HG02981 (cell line): ENCODE measurements around the gene CYLC1.

Source experiments
- ATAC-seq: cut with Tn5 transposase; IDR thresholded peaks from one replicate; pipeline ENCODE4 v1.9.1; 2021; ENCODE audit warnings: mild to moderate bottlenecking, moderate library complexity; ENCODE audit not compliant: unreplicated experiment

The CYLC1 gene

GRCh38 chrX:83860846-83861245, at the start of gene CYLC1:
Gene CYLC1 (plus strand): TSS chrX:83861146. CDS start chrX:83861183, 37 bp downstream.
- ATAC-seq: no peak

- no peak for ATAC-seq
These were observed 41.6 kb upstream of the CYLC1 start for GRCh38 chrX:83819304-83819703.

DNA sequence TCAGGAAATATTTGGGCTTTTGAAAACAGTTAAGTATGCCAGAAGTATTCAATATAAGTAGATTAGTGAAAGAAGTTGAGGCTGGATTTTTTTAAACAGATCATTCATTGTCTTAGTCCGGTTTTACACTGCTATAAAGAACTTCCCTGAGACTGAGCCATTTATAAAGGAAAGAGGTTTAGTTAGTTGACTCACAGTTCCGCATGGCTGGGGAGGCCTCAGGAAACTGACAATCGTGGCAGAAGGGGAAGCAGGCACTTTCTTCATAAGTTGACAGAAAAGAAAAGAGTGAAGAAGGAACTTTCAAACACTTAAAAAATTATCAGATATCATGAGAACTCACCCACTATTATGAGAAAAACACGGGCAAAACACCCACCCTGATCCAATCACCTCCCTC, 31.1 kb upstream of the CYLC1 start:
- no peak for ATAC-seq

DNA sequence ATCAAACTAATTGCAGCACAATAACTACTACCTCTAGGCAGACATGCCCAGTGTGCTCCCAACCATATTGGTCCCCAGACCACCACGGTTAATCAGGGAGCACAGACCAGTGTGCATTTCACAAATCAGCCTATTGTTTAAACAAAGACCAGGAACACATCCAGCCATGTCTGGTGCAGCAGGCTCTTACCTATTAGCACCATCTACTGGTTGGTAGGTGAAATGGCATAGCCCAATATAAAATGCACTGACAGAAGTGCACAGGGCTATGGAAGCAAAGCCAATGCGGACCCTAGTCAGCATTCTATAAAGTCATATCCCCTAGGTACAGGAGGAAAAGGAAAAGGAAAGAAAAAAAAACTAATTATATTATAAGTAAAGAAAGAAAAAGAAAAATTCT, 15.5 kb upstream of the CYLC1 start:
- ATAC-seq: peak; percentile 97

DNA sequence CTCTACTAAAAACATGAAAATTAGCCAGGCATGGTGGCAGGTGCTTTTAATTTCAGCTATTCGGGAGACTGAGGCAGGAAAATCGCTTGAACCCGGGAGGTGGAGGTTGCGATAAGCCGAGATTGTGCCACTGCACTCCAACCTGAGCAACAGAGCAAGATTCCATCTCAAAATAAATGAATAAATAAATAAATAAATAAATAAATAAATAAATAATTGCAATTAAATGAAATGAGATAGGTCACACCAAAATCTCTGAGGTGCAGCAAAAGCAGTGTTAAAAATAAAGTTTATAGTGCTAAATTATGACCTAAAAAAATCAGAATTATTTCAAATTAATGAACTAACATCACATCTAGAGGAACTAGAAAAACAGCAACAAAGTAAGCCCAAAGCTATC, 13.6 kb upstream of the CYLC1 start:
- no peak for ATAC-seq

GRCh38 chrX:83888585-83888984, 27.6 kb downstream of the CYLC1 start:
- no peak for ATAC-seq

GRCh38 chrX:83892433-83892832, 31.5 kb downstream of the CYLC1 start:
- ATAC-seq: no peak

DNA sequence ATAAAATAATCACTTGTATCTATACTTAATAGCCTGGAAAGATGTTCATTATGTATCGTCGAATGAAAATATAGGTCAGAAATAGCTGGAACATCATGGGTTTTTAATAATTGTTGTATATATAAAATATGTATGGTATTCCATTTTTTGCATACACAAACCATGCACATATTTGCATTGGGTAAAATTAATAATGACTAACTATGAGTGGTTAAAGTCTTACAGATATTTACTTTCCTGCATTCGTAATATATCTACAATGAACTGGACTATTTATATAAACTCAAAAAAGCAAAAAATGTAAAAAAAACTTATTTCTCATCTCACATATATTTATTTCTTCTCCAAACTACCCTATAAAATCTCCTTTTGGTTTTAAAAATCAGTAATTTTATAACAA, 46.0 kb downstream of the CYLC1 start:
- ATAC-seq: no peak

GRCh38 chrX:83916525-83916924, 55.6 kb downstream of the CYLC1 start:
- ATAC-seq: no peak

- ATAC-seq: no peak
These were observed 73.3 kb downstream of the CYLC1 start for GRCh38 chrX:83934220-83934619.
